OCI-LY1 (cell line): ENCODE results near the gene TULP3.

Experiments
- EZH2 ChIP-seq: fragments of 200-600 bp; sonication (generic), shearing (Covaris generic); IDR thresholded peaks from 2 replicates; pipeline ENCODE4 v1.8.0; 2017; ENCODE audit warnings: borderline replicate concordance, mixed run types, mild to moderate bottlenecking, antibody characterized with exemption, low read length, moderate library complexity, mixed read lengths
- TF ChIP-seq, protein P1 (sequence below): fragments of 200-600 bp; sonication (generic), shearing (Covaris generic); IDR thresholded peaks from 2 replicates; pipeline ENCODE4 v1.5.1; 2017; ENCODE audit warnings: mild to moderate bottlenecking, antibody characterized with exemption, low read length, moderate library complexity, mixed read lengths

GRCh38 chr12:2842948-2843347 is 47.7 kb upstream of the TULP3 start:
- TF ChIP-seq, protein P1, sequence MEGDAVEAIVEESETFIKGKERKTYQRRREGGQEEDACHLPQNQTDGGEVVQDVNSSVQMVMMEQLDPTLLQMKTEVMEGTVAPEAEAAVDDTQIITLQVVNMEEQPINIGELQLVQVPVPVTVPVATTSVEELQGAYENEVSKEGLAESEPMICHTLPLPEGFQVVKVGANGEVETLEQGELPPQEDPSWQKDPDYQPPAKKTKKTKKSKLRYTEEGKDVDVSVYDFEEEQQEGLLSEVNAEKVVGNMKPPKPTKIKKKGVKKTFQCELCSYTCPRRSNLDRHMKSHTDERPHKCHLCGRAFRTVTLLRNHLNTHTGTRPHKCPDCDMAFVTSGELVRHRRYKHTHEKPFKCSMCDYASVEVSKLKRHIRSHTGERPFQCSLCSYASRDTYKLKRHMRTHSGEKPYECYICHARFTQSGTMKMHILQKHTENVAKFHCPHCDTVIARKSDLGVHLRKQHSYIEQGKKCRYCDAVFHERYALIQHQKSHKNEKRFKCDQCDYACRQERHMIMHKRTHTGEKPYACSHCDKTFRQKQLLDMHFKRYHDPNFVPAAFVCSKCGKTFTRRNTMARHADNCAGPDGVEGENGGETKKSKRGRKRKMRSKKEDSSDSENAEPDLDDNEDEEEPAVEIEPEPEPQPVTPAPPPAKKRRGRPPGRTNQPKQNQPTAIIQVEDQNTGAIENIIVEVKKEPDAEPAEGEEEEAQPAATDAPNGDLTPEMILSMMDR, result no peak
- TF ChIP-seq EZH2, result no peak
